IMR-90 (cell line): ENCODE measurements around the gene NMUR1. TPM values are rescaled to one million over a fixed set of nuclear protein-coding genes. Genes with fewer than 3 reads are reported as not detected.

ENCODE experiments used
- ATAC-seq: fragments of 200-7000 bp; cut with Tn5 transposase; 2 replicates; pipeline ENCODE4 v1.9.1; 2020; ENCODE audit warnings: low read depth, mild to moderate bottlenecking, moderate library complexity
- BruUV-seq: library from RNA; stranded (reverse); fragments of 400-500 nt; replicated peaks from 2 replicates; lab custom pipeline; 2021; lab: Mats Ljungman, UMichigan
- CTCF ChIA-PET: fragments of 300-600 bp; formaldehyde crosslinking; extraction: SDS; loops from one replicate; lab custom pipeline; 2021; ENCODE audit warnings: antibody characterized with exemption; lab: Yijun Ruan, JAX
- POLR2A ChIA-PET: fragments of 300-600 bp; sonication (Branson Sonifier 250); formaldehyde crosslinking; loops from one replicate; lab custom pipeline; 2022; ENCODE audit warnings: antibody characterized with exemption; ENCODE audit not compliant: unreplicated experiment; lab: Charles Lee
- DNase-seq: peaks from one replicate; pipeline ENCODE4 v3.0.0; 2013
- H2AFZ ChIP-seq: replicated peaks from 2 replicates; pipeline ENCODE3; 2013; ENCODE audit warnings: low read length, mild to moderate bottlenecking; ENCODE audit not compliant: poor library complexity
- H2AK5ac ChIP-seq: 2 replicates; pipeline ENCODE4 v1.6.1; 2013; ENCODE audit warnings: low read depth, low read length, inconsistent platforms
- H2AK9ac ChIP-seq: replicated peaks from 2 replicates; pipeline ENCODE3; 2013; ENCODE audit warnings: mild to moderate bottlenecking, low read depth, low read length, moderate library complexity; ENCODE audit not compliant: poor library complexity
- H2BK120ac ChIP-seq: 2 replicates; pipeline ENCODE4 v1.6.1; 2013; ENCODE audit warnings: low read depth, low read length, inconsistent platforms
- H2BK15ac ChIP-seq: 3 replicates; pipeline ENCODE4 v1.6.1; 2013; ENCODE audit warnings: low read depth, low read length, inconsistent platforms
- H2BK20ac ChIP-seq: 2 replicates; pipeline ENCODE4 v1.6.1; 2013; ENCODE audit warnings: low read depth, mild to moderate bottlenecking, inconsistent platforms, low read length, moderate library complexity
- H2BK5ac ChIP-seq: 2 replicates; pipeline ENCODE4 v1.6.1; 2013; ENCODE audit warnings: mild to moderate bottlenecking, low read depth, low read length, inconsistent platforms; ENCODE audit not compliant: poor library complexity, severe bottlenecking
- H3K14ac ChIP-seq: replicated peaks from 2 replicates; pipeline ENCODE4 v1.6.1; 2013; ENCODE audit warnings: low read depth, low read length, inconsistent platforms
- H3K18ac ChIP-seq: 2 replicates; pipeline ENCODE4 v1.6.1; 2013; ENCODE audit warnings: low read depth, low read length, control low read depth
- H3K23ac ChIP-seq: 2 replicates; pipeline ENCODE4 v1.6.1; 2013; ENCODE audit warnings: low read depth, low read length, inconsistent platforms
- H3K27ac ChIP-seq: 2 replicates; pipeline ENCODE4 v1.5.1; 2013; ENCODE audit warnings: mild to moderate bottlenecking, control low read depth, low read length; ENCODE audit not compliant: insufficient read depth
- H3K27me3 ChIP-seq: 2 replicates; pipeline ENCODE4 v1.6.1; 2013; ENCODE audit warnings: low read length; ENCODE audit not compliant: control insufficient read depth, insufficient read depth
- H3K36me3 ChIP-seq: 2 replicates; pipeline ENCODE4 v1.6.1; 2013; ENCODE audit warnings: low read length, mixed read lengths; ENCODE audit not compliant: control insufficient read depth, insufficient read depth
- H3K4ac ChIP-seq: 2 replicates; pipeline ENCODE4 v1.6.1; 2013; ENCODE audit warnings: low read depth, low read length, inconsistent platforms
- H3K4me1 ChIP-seq: 2 replicates; pipeline ENCODE4 v1.6.1; 2013; ENCODE audit warnings: low read length, mixed read lengths; ENCODE audit not compliant: control insufficient read depth, insufficient read depth
- H3K4me2 ChIP-seq: 2 replicates; pipeline ENCODE4 v1.6.1; 2013; ENCODE audit warnings: low read depth, mild to moderate bottlenecking, control low read depth, low read length, moderate library complexity
- H3K4me3 ChIP-seq: 2 replicates; pipeline ENCODE4 v1.5.1; 2013; ENCODE audit warnings: low read depth, mild to moderate bottlenecking, control low read depth, low read length, moderate library complexity; ENCODE audit not compliant: insufficient read depth
- H3K56ac ChIP-seq: 2 replicates; pipeline ENCODE4 v1.6.1; 2013; ENCODE audit warnings: low read length, inconsistent platforms; ENCODE audit not compliant: insufficient read depth; ENCODE audit errors: extremely low read depth
- H3K79me1 ChIP-seq, 2 experiments: 2 replicates each; pipeline ENCODE4 v1.6.1; 2013; ENCODE audit warnings: low read length in 2 of 2, inconsistent platforms in 1 of 2, low read depth in 1 of 2
- H3K9ac ChIP-seq: 2 replicates; pipeline ENCODE4 v1.6.1; 2013; ENCODE audit warnings: low read depth, low read length, control low read depth
- H3K9me1 ChIP-seq: 2 replicates; pipeline ENCODE4 v1.6.1; 2013; ENCODE audit warnings: low read length, inconsistent platforms; ENCODE audit not compliant: insufficient read depth
- H3K9me3 ChIP-seq: 2 replicates; pipeline ENCODE4 v1.6.1; 2013; ENCODE audit warnings: low read length; ENCODE audit not compliant: control insufficient read depth, insufficient read depth
- H4K20me1 ChIP-seq: 2 replicates; pipeline ENCODE4 v1.6.1; 2013; ENCODE audit warnings: low read length, inconsistent platforms; ENCODE audit not compliant: insufficient read depth
- H4K5ac ChIP-seq: 2 replicates; pipeline ENCODE4 v1.6.1; 2013; ENCODE audit warnings: mild to moderate bottlenecking, low read depth, low read length, control low read depth
- H4K8ac ChIP-seq, 2 experiments: 2 replicates each; pipeline ENCODE4 v1.6.1; 2013; ENCODE audit warnings: low read depth in 2 of 2, low read length in 2 of 2, control low read depth in 1 of 2, inconsistent platforms in 1 of 2
- H4K91ac ChIP-seq: 2 replicates; pipeline ENCODE4 v1.6.1; 2013; ENCODE audit warnings: low read depth, low read length, inconsistent platforms; ENCODE audit not compliant: insufficient read depth
- BHLHE40 ChIP-seq: fragments of 150-350 bp; IDR thresholded peaks from 2 replicates; pipeline ENCODE4 v1.6.1; 2016; ENCODE audit warnings: mild to moderate bottlenecking, low read depth, low read length
- FOS ChIP-seq: fragments of 150-350 bp; IDR thresholded peaks from 2 replicates; pipeline ENCODE4 v1.6.1; 2016; ENCODE audit warnings: low read depth, low read length
- POLR2A ChIP-seq: IDR thresholded peaks from 2 replicates; pipeline ENCODE4 v1.6.1; 2012; ENCODE audit warnings: mild to moderate bottlenecking, low read depth, low read length
- RAD21 ChIP-seq: IDR thresholded peaks from 2 replicates; pipeline ENCODE4 v1.6.1; 2012; ENCODE audit warnings: low read length, improper control_type of control experiment
- RFX5 ChIP-seq: IDR thresholded peaks from 2 replicates; pipeline ENCODE4 v1.8.0; 2012; ENCODE audit warnings: low read depth, mild to moderate bottlenecking, low read length, moderate library complexity
- WGBS, 2 experiments: methylation state at CpG; one replicate each; pipeline versions ENCODE4 v1.1.5 to v1.1.7; 2013; ENCODE audit warnings: missing lambda C conversion rate in 2 of 2; ENCODE audit not compliant: insufficient read length in 1 of 2; ENCODE audit errors: extremely low coverage in 2 of 2; 5-methylcytosine and 5-hydroxymethylcytosine counted together
- dilution Hi-C: fragments of 300-500 bp; cut with HindIII; formaldehyde crosslinking; loops from one replicate; pipeline ENCODE4 v1.14.3; 2018; ENCODE audit warnings: low sequenced_read_pairs; ENCODE audit not compliant: unreplicated experiment
- in situ Hi-C: fragments of 300-500 bp; cut with MboI; formaldehyde crosslinking; loops from 3 replicates; pipeline ENCODE4 v1.14.3; 2019; ENCODE audit warnings: low sequenced_read_pairs, inconsistent platforms, mixed read lengths
- intact Hi-C: fragments of 100-400 bp; cut with micrococcal nuclease; formaldehyde crosslinking; loops from 2 replicates; pipeline ENCODE4 v1.10.0; 2022
- polyA plus RNA-seq, 3 experiments: library from polyadenylated mRNA; depleted of rRNA; stranded (reverse); fragments of >200 nt; gene quantifications; 2 replicates each; pipeline ENCODE4 v1.2.3, GENCODE V29; 2012; ENCODE audit warnings: low replicate concordance in 1 of 3
- total RNA-seq: library from RNA; depleted of rRNA; stranded (reverse); fragments of >200 nt; gene quantifications from 2 replicates; pipeline ENCODE4 v1.2.3, GENCODE V29; 2012
- TF ChIP-seq, protein P1 (sequence below): fragments of 150-350 bp; IDR thresholded peaks from 2 replicates; pipeline ENCODE4 v1.6.1; 2017; ENCODE audit warnings: mild to moderate bottlenecking, antibody characterized with exemption, low read length, low read depth

NMUR1 gene
- total and polyA plus RNA-seq, 2 of the 4 experiments (the other 2 are of a cell fraction), result not detected

DNA sequence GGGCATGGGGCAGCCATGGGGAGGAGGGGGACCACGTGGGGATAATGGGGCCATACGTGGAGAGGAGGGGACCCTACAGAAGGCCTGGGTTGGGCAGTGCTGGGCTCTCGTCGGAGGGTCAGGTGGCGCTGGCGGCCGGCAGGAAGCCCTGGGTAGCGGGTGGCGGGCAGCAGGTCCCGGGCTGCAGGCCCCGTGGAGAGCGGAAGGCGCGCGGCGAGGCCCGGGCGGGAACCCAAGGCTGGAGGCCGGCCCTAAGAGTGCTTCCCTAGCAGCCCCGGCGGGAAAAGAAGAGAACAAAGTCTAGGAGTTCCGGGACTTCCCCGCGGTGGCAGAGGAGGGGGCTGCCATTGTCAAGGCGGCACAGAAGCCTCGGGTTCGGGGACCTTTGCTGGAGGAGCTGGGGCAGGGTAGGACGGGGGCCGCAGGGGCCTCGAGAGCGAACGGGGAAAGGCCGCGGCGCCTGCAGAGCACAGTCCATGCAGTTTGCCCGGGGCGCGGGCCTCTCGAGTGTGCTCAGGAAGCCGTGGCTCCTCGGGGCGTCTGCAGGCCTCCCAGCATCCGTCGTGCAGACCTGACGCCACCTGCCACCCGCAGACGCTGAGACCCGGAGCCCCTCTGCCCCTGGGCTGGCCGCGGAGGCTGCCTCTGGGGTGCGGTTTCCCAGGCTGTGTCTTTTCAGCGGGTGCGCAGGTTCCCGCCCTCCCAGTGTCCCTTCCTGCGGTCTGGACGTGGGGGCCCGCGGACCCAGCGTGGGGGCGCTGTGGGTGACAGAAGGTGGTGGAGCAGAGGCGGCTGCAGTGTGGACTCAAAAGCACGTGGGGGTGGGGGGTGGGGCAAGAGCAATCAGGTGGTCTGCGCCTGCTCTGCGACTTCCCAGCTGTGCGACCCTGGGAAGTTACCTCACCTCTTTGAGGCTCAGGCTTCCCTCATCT lies 46.6 kb downstream of the NMUR1 start:
- TF ChIP-seq, protein P1, sequence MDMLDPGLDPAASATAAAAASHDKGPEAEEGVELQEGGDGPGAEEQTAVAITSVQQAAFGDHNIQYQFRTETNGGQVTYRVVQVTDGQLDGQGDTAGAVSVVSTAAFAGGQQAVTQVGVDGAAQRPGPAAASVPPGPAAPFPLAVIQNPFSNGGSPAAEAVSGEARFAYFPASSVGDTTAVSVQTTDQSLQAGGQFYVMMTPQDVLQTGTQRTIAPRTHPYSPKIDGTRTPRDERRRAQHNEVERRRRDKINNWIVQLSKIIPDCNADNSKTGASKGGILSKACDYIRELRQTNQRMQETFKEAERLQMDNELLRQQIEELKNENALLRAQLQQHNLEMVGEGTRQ, result no peak
- TF ChIP-seq POLR2A (no peak), BHLHE40 (no peak), RFX5 (no peak), RAD21 (no peak), FOS (no peak)
- dilution Hi-C loops, result no loop called here
- Histone ChIP-seq H3K36me3 (no peaks in the 10 kb centered on the region), H2AK9ac (no peak overlapping the region), H3K4me1 (no peaks in the 10 kb centered on the region), H3K9me1 (no peaks in the 10 kb centered on the region), H3K9ac (no peak overlapping the region), H4K5ac (no peak overlapping the region), H4K8ac (peak overlapping the region in 1 of 2 experiments; percentile 59; a peak in 2 of 4 replicates), H3K14ac (no peak overlapping the region), H3K56ac (no peak overlapping the region), H2AK5ac (no peak overlapping the region), H2BK120ac (no peak overlapping the region), H3K4ac (no peak overlapping the region), H2BK15ac (no peak overlapping the region), H2BK20ac (no peak overlapping the region), H3K23ac (no peak overlapping the region), H3K18ac (no peak overlapping the region), H3K27ac (no peak overlapping the region), H3K4me3 (no peak overlapping the region), H3K79me1 (no peaks in the 10 kb centered on the region), H2BK5ac (no peak overlapping the region), H4K91ac (no peak overlapping the region), H3K4me2 (no peak overlapping the region), H2AFZ (peak overlapping the region; percentile 94), H4K20me1 (no peaks in the 10 kb centered on the region), H3K9me3 (no peaks in the 10 kb centered on the region), H3K27me3 (peaks cover 7% of the 10 kb centered on the region; the same call in 1 of the 2 replicates)
- no peak for ATAC-seq
- intact Hi-C loops, result loop anchor here (2.0 to 10.0 kb wide), 2 partner anchors 117 to 819 kb away; no protein-coding TSS in a partner anchor
- CTCF ChIA-PET, result interaction anchor here (0.6 to 1.5 kb wide), 8 partner anchors 8 to 77 kb away, joined by 3 to 5 read pairs (median 4); no protein-coding TSS in a partner anchor
- POLR2A ChIA-PET, result no interaction called here
- 67% methylated on average over 40 of the region's 65 CpGs; no CpG with 5 or more reads in 1 of the 2 experiments for WGBS, 2 experiments
- DNase-seq, result no peak
- BruUV-seq, result no TSS peak
- in situ Hi-C loops, result no loop called here
